Calu3 (cell line): ENCODE results near the gene SH3RF3. TPM values are rescaled to one million over a fixed set of nuclear protein-coding genes. Genes with fewer than 3 reads are reported as not detected.

Experiments used
- BruUV-seq: library from RNA; stranded (reverse); fragments of 400-500 nt; replicated peaks from 2 replicates; lab custom pipeline; 2021; lab: Mats Ljungman, UMichigan
- CTCF ChIA-PET: fragments of 300-600 bp; sonication (Branson Sonifier 250); formaldehyde crosslinking; loops from one replicate; lab custom pipeline; 2022; ENCODE audit warnings: antibody characterized with exemption; lab: Charles Lee
- DNase-seq: peaks from one replicate; pipeline ENCODE4 v3.0.0; 2022
- H3K27ac Mint-ChIP-seq: one replicate; pipeline ENCODE4 v1.8.0; 2022; ENCODE audit warnings: mixed read lengths; ENCODE audit not compliant: unreplicated experiment
- H3K27me3 Mint-ChIP-seq: one replicate; pipeline ENCODE4 v1.8.0; 2022; ENCODE audit warnings: mixed read lengths; ENCODE audit not compliant: unreplicated experiment
- H3K36me3 Mint-ChIP-seq: one replicate; pipeline ENCODE4 v1.8.0; 2022; ENCODE audit warnings: mild to moderate bottlenecking, moderate library complexity, mixed read lengths; ENCODE audit not compliant: insufficient read depth, unreplicated experiment
- H3K4me1 Mint-ChIP-seq: one replicate; pipeline ENCODE4 v1.8.0; 2022; ENCODE audit warnings: mild to moderate bottlenecking, low read depth, mixed read lengths; ENCODE audit not compliant: unreplicated experiment
- H3K4me3 Mint-ChIP-seq: one replicate; pipeline ENCODE4 v1.8.0; 2022; ENCODE audit warnings: mild to moderate bottlenecking, low read depth, moderate library complexity, mixed read lengths; ENCODE audit not compliant: unreplicated experiment
- H3K9me3 Mint-ChIP-seq: one replicate; pipeline ENCODE4 v1.8.0; 2022; ENCODE audit warnings: low read depth, mixed read lengths; ENCODE audit not compliant: unreplicated experiment
- intact Hi-C: fragments of 100-400 bp; cut with micrococcal nuclease; formaldehyde crosslinking; loops from one replicate; pipeline ENCODE4 v1.10.0; 2022; ENCODE audit not compliant: unreplicated experiment
- total RNA-seq: library from RNA; stranded (reverse); gene quantifications from 2 replicates; pipeline ENCODE4 v1.2.3, GENCODE V29; 2022
- TF ChIP-seq, protein P1 (sequence below): fragments of 200-600 bp; IDR thresholded peaks from one replicate; pipeline ENCODE4 v1.8.0; 2022; ENCODE audit warnings: antibody characterized with exemption; ENCODE audit not compliant: unreplicated experiment

SH3RF3 gene
- total RNA-seq, 1 experiment from 2014 or later = 0.17 TPM

DNA sequence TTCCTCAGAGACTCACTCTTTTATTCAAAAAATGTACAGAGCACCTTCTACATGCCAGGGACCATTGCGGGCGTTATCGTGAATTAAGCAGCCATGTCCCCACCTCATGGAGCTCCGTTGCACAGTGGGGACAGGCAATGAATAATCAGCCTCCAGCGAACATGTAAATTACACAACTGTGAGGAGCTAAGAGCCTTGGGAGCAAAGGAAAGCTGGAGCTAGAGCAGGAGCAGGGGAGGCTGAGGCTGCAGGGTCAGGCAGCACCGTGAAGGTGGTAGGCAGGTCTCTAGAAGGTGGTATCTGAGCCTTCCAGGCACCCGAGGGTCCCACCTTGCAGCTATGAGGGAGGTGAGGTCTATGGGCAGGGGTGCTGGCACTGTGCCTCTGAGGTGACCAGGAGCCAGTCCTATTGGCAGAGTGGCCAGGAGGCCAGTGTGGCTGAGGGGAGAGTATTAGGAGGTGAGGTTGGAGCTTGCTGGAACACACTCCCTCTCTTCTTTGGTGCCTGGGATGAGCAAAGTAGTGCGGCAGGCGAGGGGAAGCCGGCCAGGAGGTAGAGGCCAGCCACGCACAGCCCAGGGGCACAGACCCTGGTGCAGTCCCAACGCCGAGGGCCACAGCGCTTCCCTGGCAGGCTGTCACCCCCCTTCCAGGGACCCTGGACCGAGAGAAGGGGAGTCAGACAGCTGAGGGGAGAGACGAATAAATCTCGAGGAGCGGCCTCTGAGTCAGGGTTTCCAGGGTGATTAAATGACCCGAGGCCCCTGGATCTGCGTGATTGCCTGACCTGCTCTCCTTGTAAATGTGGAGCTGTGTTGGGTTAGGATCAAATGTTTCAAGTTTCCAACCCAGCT lies 317.5 kb downstream of the SH3RF3 start:
- intact Hi-C loops = no loop called here

DNA sequence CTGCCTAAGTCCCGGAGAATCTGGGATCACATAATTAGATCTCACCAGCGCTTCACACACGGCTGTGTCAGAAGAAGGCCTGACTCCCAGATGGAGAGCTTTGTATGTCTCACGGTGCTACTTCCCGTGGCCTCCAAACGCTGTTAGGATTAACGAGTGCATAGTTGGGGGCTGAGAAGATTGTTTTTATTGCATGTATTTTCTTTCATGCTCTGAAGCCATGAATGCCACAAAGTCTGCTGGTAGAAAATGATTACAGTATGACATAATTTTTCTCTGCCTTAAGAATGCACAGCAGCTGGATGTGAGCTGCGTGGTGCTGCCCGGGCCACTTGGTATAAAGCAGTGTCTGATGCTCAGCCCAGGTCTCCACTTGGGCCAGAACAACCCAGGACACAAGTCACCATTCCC lies 318.3 kb downstream of the SH3RF3 start:
- H3K27ac Mint-ChIP-seq = no peak overlapping the region
- CTCF ChIA-PET = interaction anchor here (1.2 kb wide), 1 partner anchor 11 kb away, joined by 4 read pairs; no protein-coding TSS in a partner anchor
- H3K9me3 Mint-ChIP-seq = peaks cover 5% of the 10 kb centered on the region
- H3K27me3 Mint-ChIP-seq = peaks cover 64% of the 10 kb centered on the region
- no peak overlapping the region for H3K4me3 Mint-ChIP-seq
- no peaks in the 10 kb centered on the region for H3K4me1 Mint-ChIP-seq
- BruUV-seq = no TSS peak
- no peak for DNase-seq
- no peaks in the 10 kb centered on the region for H3K36me3 Mint-ChIP-seq
- intact Hi-C loops = no loop called here
- TF ChIP-seq, protein P1, sequence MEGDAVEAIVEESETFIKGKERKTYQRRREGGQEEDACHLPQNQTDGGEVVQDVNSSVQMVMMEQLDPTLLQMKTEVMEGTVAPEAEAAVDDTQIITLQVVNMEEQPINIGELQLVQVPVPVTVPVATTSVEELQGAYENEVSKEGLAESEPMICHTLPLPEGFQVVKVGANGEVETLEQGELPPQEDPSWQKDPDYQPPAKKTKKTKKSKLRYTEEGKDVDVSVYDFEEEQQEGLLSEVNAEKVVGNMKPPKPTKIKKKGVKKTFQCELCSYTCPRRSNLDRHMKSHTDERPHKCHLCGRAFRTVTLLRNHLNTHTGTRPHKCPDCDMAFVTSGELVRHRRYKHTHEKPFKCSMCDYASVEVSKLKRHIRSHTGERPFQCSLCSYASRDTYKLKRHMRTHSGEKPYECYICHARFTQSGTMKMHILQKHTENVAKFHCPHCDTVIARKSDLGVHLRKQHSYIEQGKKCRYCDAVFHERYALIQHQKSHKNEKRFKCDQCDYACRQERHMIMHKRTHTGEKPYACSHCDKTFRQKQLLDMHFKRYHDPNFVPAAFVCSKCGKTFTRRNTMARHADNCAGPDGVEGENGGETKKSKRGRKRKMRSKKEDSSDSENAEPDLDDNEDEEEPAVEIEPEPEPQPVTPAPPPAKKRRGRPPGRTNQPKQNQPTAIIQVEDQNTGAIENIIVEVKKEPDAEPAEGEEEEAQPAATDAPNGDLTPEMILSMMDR = no peak

More for the DNA sequence above, 317.5 kb downstream of the SH3RF3 start:
- BruUV-seq = no TSS peak
- Mint-ChIP-seq H3K4me1 (no peaks in the 10 kb centered on the region), H3K9me3 (peaks cover 6% of the 10 kb centered on the region), H3K27ac (no peak overlapping the region), H3K27me3 (peaks cover 63% of the 10 kb centered on the region), H3K36me3 (no peaks in the 10 kb centered on the region), H3K4me3 (no peak overlapping the region)
- no peak for DNase-seq
- TF ChIP-seq, protein P1 = no peak
- CTCF ChIA-PET = interaction anchor here (1.2 kb wide), 1 partner anchor 12 kb away, joined by 4 read pairs; no protein-coding TSS in a partner anchor

DNA sequence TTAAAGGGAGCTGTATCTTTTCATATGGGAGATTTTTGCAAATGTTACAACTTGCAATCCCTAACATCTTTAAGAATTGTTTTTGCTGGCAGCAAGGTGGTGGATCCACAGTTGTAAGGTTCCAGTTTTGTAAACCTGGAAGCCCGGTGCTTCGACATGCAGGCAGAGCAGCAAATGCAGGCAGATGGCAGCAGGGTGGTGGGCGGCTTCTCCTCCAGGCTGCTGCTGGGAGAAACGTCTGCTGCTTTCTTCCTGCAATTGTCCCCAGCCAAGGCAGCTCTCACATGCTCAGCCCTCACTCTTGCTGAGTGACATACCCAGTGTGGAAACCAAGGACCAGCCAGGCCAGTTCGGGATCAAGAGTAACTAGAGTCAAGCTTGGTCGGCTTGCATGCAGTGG lies 318.8 kb downstream of the SH3RF3 start:
- Mint-ChIP-seq H3K4me1 (no peaks in the 10 kb centered on the region), H3K9me3 (peaks cover 5% of the 10 kb centered on the region), H3K27me3 (peaks cover 69% of the 10 kb centered on the region), H3K36me3 (no peaks in the 10 kb centered on the region), H3K4me3 (no peak overlapping the region), H3K27ac (no peak overlapping the region)
- no TSS peak for BruUV-seq
- CTCF ChIA-PET = interaction anchor here (1.2 kb wide), 1 partner anchor 11 kb away, joined by 4 read pairs; no protein-coding TSS in a partner anchor
- TF ChIP-seq, protein P1 = no peak
- intact Hi-C loops = no loop called here
- no peak for DNase-seq

DNA sequence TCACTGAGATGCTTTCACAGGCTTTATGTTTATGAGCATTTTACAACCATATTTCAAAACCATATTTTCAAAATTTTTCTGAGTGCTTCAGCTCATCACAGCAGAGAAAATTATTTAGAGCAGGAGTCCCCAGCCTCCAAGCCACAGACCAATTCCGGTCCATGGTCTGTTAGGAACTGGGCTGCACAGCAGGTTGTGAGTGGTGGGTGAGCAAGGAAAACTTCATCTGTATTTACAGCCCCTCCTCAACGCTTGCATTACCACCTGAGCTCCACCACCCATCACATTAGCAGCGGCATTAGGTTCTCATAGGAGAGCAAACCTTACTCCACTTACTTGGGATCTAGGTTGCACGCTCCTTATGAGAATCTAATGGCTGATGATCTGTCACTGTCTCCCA lies 319.2 kb downstream of the SH3RF3 start:
- no peak for DNase-seq
- no peak overlapping the region for H3K27ac Mint-ChIP-seq
- intact Hi-C loops = no loop called here
- H3K36me3 Mint-ChIP-seq = no peaks in the 10 kb centered on the region
- peaks cover 5% of the 10 kb centered on the region for H3K9me3 Mint-ChIP-seq
- H3K4me3 Mint-ChIP-seq = no peak overlapping the region
- CTCF ChIA-PET = interaction anchor here (1.2 kb wide), 1 partner anchor 10 kb away, joined by 4 read pairs; no protein-coding TSS in a partner anchor
- TF ChIP-seq, protein P1 = no peak
- peaks cover 74% of the 10 kb centered on the region for H3K27me3 Mint-ChIP-seq
- BruUV-seq = no TSS peak
- no peaks in the 10 kb centered on the region for H3K4me1 Mint-ChIP-seq
